DMS153 treated with DMSO at 0.1 percent for 48 hours (cell line): ENCODE results near the gene PARVA.
A peak's percentile ranks its signal among the peaks of the same experiment; 100 is the strongest.
"Not testable (repeated sequence)": the region's sequence is repeated elsewhere in the genome, so short reads cannot be mapped to it uniquely, and the experiment has no call there.

Source experiments
- DNase-seq: peaks from one replicate; lab custom pipeline; 2025; ENCODE audit not compliant: unreplicated experiment; lab: John Stamatoyannopoulos, UW

The PARVA gene, protein sequence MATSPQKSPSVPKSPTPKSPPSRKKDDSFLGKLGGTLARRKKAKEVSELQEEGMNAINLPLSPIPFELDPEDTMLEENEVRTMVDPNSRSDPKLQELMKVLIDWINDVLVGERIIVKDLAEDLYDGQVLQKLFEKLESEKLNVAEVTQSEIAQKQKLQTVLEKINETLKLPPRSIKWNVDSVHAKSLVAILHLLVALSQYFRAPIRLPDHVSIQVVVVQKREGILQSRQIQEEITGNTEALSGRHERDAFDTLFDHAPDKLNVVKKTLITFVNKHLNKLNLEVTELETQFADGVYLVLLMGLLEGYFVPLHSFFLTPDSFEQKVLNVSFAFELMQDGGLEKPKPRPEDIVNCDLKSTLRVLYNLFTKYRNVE

DNA sequence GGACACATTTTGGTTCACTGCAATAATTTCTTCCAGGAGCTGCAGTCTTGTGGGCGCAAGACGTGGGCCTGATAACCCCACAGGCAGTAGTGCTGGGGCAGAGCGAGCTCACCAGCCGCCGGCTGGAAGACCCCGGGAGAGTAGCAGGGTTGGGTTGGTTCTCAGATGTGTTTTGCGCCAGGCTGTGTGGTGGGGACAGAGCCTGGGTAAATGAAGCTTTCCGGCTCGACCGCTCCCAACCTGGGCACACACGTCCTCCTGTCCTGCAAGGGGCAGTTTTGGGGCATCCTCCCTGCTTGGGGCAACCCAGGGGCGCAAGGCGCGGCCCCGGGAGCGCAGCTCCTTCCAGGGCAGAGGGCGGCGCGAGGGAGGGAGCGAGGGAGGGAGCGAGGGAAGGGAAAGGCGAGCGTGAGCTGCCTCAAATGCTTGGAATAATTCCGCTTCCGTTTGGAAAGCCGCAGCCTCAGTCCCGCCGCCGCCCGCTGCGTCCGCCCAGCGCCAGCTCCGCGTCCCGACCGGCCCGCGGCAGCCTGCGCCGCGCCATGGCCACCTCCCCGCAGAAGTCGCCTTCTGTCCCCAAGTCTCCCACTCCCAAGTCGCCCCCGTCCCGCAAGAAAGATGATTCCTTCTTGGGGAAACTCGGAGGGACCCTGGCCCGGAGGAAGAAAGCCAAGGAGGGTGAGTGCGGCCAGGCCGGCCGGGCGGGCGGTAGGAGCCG lies at the start of gene PARVA:
Gene PARVA, plus strand, starts transcription at position 466 of the 718 bp plus-strand sequence. Its CDS starts 77 bp downstream, at position 543.
- peak; percentile 34 for DNase-seq

DNA sequence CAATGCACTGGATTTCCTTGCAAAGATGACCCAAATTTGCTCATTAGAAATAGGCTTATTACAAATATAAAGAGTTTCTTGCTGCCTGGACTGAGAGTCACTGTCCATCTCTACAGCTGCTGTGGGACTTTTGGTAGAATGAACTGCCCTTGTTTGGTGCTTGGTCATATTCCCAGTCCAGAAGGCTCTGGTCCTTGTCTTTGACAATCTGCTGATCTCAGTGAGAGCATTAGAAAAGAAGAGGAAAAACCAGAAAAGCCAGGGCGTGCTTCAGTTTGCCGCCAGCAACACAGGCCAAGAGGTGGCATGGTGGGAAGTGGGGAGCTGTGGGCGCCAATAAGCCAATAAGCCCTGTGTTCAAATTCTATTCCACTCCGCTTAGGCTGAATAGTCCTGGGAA lies 48.2 kb upstream of the PARVA start:
- no peak for DNase-seq

- no peak for DNase-seq
These were observed 47.6 kb upstream of the PARVA start for GRCh38 chr11:12329797-12330196.

DNA sequence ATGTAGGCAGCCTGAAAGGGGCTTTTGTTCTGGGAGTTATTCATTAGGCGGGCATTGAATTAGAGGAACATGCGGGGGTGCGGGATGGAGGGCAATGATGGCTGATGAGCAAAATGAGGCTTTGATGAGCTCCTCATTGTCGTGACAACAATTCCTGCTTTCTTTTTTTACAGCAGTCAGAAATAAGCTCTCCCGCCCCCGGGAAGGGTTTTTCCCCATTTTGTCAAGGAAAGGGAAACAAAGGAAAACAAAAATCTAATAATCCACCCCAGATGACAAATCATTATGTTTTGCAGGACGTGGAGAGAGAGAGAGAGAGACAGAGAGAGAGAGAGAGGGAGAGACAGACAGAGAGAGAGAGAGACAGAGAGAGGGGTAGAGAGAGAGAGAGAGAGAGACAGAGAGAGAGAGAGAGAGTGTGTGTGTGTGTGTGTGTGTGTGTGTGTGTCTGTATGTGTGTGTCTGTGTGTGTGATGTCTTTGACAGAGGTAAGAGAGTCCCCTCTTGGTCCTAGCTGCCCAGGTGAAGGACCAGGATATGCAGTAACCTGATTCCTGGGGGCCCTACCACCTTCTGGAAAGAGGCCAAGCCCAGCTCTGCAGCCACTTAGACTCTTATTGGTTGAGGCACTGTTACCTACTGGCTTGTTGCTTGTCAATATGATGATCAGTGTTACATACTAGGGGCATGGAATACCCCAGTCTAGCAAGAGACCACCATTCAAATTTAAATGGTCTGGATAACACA lies 46.7 kb upstream of the PARVA start:
- DNase-seq: peak; percentile 72

GRCh38 chr11:12331239-12331874 lies 46.0 kb upstream of the PARVA start:
- peak; percentile 84 for DNase-seq

DNA sequence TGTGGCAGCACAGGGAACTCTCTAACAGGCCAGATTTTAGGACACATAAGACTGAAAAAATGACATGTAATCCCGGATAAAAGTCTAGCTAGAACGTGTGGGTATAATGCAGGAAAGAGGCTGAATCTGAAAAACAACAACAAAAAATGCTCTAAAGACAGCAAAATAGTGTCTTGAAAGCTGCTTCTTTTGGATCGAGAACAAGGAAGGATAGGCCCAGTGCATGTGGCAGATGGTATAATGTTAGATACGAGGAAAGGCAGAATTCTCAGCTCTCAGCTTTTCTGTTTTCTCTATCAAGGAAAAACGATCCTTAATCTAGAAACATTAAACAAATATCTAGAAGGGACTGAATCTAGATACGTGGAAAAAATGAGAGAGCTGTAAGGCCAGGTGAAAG lies 33.8 kb upstream of the PARVA start:
- no peak for DNase-seq

GRCh38 chr11:12353534-12353933 lies 23.8 kb upstream of the PARVA start:
- no peak for DNase-seq

GRCh38 chr11:12354750-12355545 lies 22.4 kb upstream of the PARVA start:
- no peak for DNase-seq

- DNase-seq: no peak
These were observed 20.3 kb upstream of the PARVA start for GRCh38 chr11:12356944-12357655.

- not testable (repeated sequence) for DNase-seq
These were observed 19.7 kb upstream of the PARVA start for GRCh38 chr11:12357697-12358096.

GRCh38 chr11:12358302-12359188 lies 18.8 kb upstream of the PARVA start:
- no peak for DNase-seq

GRCh38 chr11:12359761-12360160 lies 17.6 kb upstream of the PARVA start:
- DNase-seq: no peak

DNA sequence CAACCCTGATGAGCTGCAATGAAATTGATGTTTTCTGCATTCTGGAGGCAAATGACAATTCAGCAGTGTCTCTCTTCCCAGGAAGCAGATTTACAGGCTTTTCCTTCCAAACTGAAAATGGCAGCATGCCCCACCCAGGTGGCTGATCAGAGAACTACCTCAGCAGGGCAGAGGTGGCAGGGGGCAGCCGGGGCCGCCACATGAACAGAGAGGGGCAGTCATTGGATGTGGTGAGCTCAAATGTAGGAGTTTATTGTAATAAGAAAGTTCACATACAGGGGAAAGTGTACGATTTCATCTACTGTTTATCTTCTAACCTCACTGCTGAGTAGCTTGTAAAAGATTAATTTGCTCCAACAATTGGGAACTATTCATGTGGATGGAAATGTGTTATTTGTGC lies 15.7 kb upstream of the PARVA start:
- no peak for DNase-seq

DNA sequence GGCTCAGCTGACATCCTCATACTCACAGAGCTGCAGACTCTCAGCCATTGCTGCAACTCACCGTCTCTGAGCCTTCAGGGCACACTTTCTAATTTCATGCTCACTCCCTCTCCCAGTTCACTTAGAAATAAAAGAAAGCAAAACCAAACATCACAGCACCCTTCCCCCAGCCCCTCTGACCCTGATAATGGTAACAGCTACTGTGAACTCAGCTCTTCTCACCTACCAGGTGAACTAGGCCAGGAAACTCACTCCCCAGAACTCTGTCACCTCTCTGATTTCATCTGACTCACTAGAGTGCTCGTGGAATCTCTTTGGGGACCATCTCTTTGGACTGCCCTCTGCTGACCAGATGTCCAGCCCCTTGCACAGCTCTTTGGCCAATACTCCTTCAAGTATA lies 14.5 kb upstream of the PARVA start:
- no peak for DNase-seq

- no peak for DNase-seq
These were observed 14.0 kb upstream of the PARVA start for GRCh38 chr11:12363373-12363772.

- peak; percentile 35 for DNase-seq
These were observed 11.3 kb upstream of the PARVA start for GRCh38 chr11:12365965-12366575.

- DNase-seq: not testable (repeated sequence)
These were observed 10.3 kb upstream of the PARVA start for GRCh38 chr11:12367057-12367456.

DNA sequence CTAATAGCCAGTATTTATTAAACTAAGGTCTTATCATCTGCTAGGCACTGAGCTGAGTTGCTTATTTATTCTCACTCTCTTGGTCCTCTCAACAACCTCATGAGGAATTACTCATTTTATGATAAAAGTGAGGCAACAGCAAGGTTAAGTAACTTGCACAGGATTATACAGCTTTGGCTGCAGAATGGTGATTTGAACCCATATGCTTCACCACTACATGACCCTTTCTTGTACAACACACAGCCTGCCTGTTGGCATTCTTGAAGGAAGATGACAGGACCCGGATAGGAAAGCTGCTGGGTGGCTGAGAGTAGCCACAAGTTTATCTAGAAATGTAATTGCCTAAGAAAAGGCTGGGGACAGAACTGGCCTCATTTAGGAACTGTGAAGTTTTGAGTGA lies 5.3 kb upstream of the PARVA start:
- DNase-seq: no peak
